SK-N-SH (cell line): ENCODE measurements around the gene GPC2. TPM values are rescaled to one million over a fixed set of nuclear protein-coding genes. Genes with fewer than 3 reads are reported as not detected.

Experiments
- ELF1 ChIP-seq: IDR thresholded peaks from 2 replicates; pipeline ENCODE4 v1.4.0; 2012
- EP300 ChIP-seq, 2 experiments: IDR thresholded peaks; 2 replicates each; pipeline versions ENCODE4 v1.4.0 to v1.6.1; 2012; ENCODE audit warnings: borderline replicate concordance in 1 of 2, low read depth in 1 of 2, low read length in 1 of 2
- EZH2phosphoT487 ChIP-seq: fragments of 200-600 bp; sonication (generic); IDR thresholded peaks from 2 replicates; pipeline ENCODE4 v1.6.1; 2017; ENCODE audit warnings: low read depth, mixed run types, mild to moderate bottlenecking, antibody characterized with exemption, moderate library complexity, borderline replicate concordance
- JUND ChIP-seq: IDR thresholded peaks from 2 replicates; pipeline ENCODE4 v1.4.0; 2012
- MXI1 ChIP-seq: IDR thresholded peaks from 2 replicates; pipeline ENCODE4 v1.6.1; 2012; ENCODE audit warnings: mild to moderate bottlenecking, low read depth, low read length, improper control_type of control experiment
- NFIC ChIP-seq: IDR thresholded peaks from 2 replicates; pipeline ENCODE4 v1.4.0; 2012; ENCODE audit warnings: borderline replicate concordance
- NRF1 ChIP-seq: IDR thresholded peaks from 2 replicates; pipeline ENCODE4 v1.6.1; 2012; ENCODE audit warnings: low read depth, mild to moderate bottlenecking, low read length
- POLR2AphosphoS5 ChIP-seq: IDR thresholded peaks from 2 replicates; pipeline ENCODE4 v1.6.1; 2012; ENCODE audit warnings: low read depth, low read length
- RFX5 ChIP-seq: IDR thresholded peaks from 2 replicates; pipeline ENCODE4 v1.6.1; 2012; ENCODE audit warnings: mild to moderate bottlenecking, improper control_type of control experiment, low read length
- RXRA ChIP-seq: IDR thresholded peaks from 2 replicates; pipeline ENCODE4 v1.4.0; 2012; ENCODE audit warnings: low read depth, mild to moderate bottlenecking, borderline replicate concordance
- SIN3A ChIP-seq: IDR thresholded peaks from 2 replicates; pipeline ENCODE4 v1.6.1; 2012; ENCODE audit warnings: low read depth, mild to moderate bottlenecking, low read length, moderate library complexity, borderline replicate concordance
- TAF1 ChIP-seq: IDR thresholded peaks from 2 replicates; pipeline ENCODE4 v1.6.1; 2012; ENCODE audit warnings: low read depth, mild to moderate bottlenecking, low read length, moderate library complexity, borderline replicate concordance
- TCF12 ChIP-seq: IDR thresholded peaks from 2 replicates; pipeline ENCODE4 v1.4.0; 2012
- TEAD4 ChIP-seq: IDR thresholded peaks from 2 replicates; pipeline ENCODE4 v1.4.0; 2012; ENCODE audit warnings: mild to moderate bottlenecking, borderline replicate concordance; ENCODE audit not compliant: insufficient read depth
- polyA plus RNA-seq, 3 experiments: library from polyadenylated mRNA; depleted of rRNA; stranded (reverse); fragments of >200 nt; gene quantifications; 2 replicates each; pipeline ENCODE4 v1.2.3, GENCODE V29; 2012
- TF ChIP-seq, protein P1 (sequence below): fragments of 150-350 bp; IDR thresholded peaks from 2 replicates; pipeline ENCODE4 v1.6.1; 2016; ENCODE audit warnings: mild to moderate bottlenecking, low read depth, low read length
- TF ChIP-seq, protein P2 (sequence below): IDR thresholded peaks from 2 replicates; pipeline ENCODE4 v1.4.0; 2012; ENCODE audit warnings: low read depth, borderline replicate concordance
- TF ChIP-seq, protein P3 (sequence below): IDR thresholded peaks from 2 replicates; pipeline ENCODE4 v1.4.0; 2012; ENCODE audit warnings: low read depth, borderline replicate concordance
- TF ChIP-seq, protein P4 (sequence below): fragments of 200-600 bp; sonication (generic); IDR thresholded peaks from 2 replicates; pipeline ENCODE4 v1.6.1; 2017; ENCODE audit warnings: antibody characterized with exemption, mild to moderate bottlenecking, moderate library complexity
- TF ChIP-seq, protein P5 (sequence below): fragments of 150-350 bp; IDR thresholded peaks from 2 replicates; pipeline ENCODE4 v1.6.1; 2017; ENCODE audit warnings: antibody characterized with exemption, low read length, low read depth, borderline replicate concordance

The GPC2 gene
- polyA plus RNA-seq, 1 of the 3 experiments (the other 2 are of a cell fraction) = 12.9 TPM

DNA sequence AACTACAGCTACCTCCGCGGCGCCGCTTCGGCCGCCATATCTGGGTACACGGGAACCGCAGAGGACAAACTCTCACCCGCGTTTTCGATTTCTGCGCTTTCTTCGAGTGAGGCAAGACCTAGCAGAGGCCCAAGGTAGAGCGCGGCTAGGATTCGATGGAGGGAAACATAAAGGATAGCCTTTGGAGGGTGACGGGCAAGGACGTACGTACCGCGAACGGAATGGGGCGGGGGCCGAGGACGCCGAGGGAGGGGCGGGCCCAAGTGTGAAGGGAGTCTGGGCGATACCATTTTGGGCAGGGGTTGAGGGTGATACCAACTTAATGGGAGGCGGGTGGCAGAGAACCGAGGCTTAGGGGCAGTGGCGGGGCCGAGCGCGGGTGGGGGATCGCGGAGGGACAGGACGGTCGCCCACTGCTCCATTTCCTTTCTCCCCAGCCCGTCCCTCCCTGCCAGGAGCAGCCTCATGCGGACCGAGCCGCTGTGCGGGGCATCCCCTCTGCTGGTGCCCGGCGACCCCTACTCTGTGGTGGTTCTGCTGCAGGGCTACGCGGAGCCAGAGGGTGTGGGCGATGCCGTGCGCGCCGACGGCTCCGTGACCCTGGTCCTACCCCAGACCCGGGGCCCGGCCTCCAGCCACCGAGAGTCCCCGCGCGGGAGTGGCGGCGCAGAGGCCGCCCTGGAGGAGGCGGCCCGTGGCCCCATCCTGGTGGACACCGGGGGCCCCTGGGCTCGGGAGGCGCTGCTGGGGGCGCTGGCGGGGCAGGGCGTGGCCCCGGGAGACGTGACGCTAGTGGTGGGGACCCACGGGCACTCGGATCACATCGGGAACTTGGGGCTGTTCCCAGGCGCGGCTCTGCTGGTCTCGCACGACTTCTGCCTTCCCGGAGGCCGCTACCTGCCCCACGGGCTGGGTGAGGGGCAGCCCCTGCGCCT is 50.0 kb downstream of the GPC2 start, which contains the start of gene MBLAC1 (continued):
- TF ChIP-seq NFIC (no peak), ELF1 (0 out of 2 replicates have a peak, but pooled peaks have one; percentile 15), NRF1 (no peak), TEAD4 (no peak), POLR2AphosphoS5 (peak; percentile 98), EZH2phosphoT487 (no peak), JUND (no peak; the same call in 1 of the 2 replicates), RXRA (no peak), SIN3A (peak; percentile 59; the same call in 1 of the 2 replicates), EP300 (IDR thresholded peaks at IDR 0.05; ENCODE audit: borderline replicate concordance in 1 of 2, low read depth in 1 of 2, low read length in 1 of 2) (peak in 1 of 2 experiments; percentile 51; a peak in 1 of 4 replicates), TAF1 (peak; percentile 86), MXI1 (peak; percentile 74), RFX5 (no peak), TCF12 (peak; percentile 50; the same call in 1 of the 2 replicates)
- TF ChIP-seq, protein P1, sequence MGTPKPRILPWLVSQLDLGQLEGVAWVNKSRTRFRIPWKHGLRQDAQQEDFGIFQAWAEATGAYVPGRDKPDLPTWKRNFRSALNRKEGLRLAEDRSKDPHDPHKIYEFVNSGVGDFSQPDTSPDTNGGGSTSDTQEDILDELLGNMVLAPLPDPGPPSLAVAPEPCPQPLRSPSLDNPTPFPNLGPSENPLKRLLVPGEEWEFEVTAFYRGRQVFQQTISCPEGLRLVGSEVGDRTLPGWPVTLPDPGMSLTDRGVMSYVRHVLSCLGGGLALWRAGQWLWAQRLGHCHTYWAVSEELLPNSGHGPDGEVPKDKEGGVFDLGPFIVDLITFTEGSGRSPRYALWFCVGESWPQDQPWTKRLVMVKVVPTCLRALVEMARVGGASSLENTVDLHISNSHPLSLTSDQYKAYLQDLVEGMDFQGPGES = no peak
- TF ChIP-seq, protein P2, sequence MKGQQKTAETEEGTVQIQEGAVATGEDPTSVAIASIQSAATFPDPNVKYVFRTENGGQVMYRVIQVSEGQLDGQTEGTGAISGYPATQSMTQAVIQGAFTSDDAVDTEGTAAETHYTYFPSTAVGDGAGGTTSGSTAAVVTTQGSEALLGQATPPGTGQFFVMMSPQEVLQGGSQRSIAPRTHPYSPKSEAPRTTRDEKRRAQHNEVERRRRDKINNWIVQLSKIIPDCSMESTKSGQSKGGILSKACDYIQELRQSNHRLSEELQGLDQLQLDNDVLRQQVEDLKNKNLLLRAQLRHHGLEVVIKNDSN = no peak
- TF ChIP-seq, protein P3, sequence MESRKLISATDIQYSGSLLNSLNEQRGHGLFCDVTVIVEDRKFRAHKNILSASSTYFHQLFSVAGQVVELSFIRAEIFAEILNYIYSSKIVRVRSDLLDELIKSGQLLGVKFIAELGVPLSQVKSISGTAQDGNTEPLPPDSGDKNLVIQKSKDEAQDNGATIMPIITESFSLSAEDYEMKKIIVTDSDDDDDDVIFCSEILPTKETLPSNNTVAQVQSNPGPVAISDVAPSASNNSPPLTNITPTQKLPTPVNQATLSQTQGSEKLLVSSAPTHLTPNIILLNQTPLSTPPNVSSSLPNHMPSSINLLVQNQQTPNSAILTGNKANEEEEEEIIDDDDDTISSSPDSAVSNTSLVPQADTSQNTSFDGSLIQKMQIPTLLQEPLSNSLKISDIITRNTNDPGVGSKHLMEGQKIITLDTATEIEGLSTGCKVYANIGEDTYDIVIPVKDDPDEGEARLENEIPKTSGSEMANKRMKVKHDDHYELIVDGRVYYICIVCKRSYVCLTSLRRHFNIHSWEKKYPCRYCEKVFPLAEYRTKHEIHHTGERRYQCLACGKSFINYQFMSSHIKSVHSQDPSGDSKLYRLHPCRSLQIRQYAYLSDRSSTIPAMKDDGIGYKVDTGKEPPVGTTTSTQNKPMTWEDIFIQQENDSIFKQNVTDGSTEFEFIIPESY = no peak; the same call in 1 of the 2 replicates
- TF ChIP-seq, protein P4, sequence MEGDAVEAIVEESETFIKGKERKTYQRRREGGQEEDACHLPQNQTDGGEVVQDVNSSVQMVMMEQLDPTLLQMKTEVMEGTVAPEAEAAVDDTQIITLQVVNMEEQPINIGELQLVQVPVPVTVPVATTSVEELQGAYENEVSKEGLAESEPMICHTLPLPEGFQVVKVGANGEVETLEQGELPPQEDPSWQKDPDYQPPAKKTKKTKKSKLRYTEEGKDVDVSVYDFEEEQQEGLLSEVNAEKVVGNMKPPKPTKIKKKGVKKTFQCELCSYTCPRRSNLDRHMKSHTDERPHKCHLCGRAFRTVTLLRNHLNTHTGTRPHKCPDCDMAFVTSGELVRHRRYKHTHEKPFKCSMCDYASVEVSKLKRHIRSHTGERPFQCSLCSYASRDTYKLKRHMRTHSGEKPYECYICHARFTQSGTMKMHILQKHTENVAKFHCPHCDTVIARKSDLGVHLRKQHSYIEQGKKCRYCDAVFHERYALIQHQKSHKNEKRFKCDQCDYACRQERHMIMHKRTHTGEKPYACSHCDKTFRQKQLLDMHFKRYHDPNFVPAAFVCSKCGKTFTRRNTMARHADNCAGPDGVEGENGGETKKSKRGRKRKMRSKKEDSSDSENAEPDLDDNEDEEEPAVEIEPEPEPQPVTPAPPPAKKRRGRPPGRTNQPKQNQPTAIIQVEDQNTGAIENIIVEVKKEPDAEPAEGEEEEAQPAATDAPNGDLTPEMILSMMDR = no peak
- TF ChIP-seq, protein P5, sequence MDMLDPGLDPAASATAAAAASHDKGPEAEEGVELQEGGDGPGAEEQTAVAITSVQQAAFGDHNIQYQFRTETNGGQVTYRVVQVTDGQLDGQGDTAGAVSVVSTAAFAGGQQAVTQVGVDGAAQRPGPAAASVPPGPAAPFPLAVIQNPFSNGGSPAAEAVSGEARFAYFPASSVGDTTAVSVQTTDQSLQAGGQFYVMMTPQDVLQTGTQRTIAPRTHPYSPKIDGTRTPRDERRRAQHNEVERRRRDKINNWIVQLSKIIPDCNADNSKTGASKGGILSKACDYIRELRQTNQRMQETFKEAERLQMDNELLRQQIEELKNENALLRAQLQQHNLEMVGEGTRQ = no peak
